NCI-H2227 treated with DMSO at 0.1 percent for 48 hours (cell line): ENCODE measurements around the gene PCDHGB7.
"Not testable (repeated sequence)": the region's sequence is repeated elsewhere in the genome, so short reads cannot be mapped to it uniquely, and the experiment has no call there.

Experiments
- DNase-seq: peaks from one replicate; lab custom pipeline; 2025; lab: John Stamatoyannopoulos, UW

Gene PCDHGB7

DNA sequence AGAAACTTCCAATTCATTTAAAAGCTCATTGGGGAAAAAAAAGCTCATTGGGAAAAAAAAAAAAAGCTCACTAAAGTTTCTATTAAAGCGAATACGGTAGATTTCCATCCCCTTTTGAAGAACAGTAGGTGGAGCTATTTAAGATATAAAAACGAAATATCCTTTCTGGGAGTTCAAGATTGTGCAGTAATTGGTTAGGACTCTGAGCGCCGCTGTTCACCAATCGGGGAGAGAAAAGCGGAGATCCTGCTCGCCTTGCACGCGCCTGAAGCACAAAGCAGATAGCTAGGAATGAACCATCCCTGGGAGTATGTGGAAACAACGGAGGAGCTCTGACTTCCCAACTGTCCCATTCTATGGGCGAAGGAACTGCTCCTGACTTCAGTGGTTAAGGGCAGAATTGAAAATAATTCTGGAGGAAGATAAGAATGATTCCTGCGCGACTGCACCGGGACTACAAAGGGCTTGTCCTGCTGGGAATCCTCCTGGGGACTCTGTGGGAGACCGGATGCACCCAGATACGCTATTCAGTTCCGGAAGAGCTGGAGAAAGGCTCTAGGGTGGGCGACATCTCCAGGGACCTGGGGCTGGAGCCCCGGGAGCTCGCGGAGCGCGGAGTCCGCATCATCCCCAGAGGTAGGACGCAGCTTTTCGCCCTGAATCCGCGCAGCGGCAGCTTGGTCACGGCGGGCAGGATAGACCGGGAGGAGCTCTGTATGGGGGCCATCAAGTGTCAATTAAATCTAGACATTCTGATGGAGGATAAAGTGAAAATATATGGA lies 13.0 kb downstream of the PCDHGB7 start, which contains the start of gene PCDHGA12:
PCDHGA12 (plus strand) TSS at position 176 of the 782 bp plus-strand sequence; CDS start at position 429, 253 bp downstream.
- DNase-seq = no peak

DNA sequence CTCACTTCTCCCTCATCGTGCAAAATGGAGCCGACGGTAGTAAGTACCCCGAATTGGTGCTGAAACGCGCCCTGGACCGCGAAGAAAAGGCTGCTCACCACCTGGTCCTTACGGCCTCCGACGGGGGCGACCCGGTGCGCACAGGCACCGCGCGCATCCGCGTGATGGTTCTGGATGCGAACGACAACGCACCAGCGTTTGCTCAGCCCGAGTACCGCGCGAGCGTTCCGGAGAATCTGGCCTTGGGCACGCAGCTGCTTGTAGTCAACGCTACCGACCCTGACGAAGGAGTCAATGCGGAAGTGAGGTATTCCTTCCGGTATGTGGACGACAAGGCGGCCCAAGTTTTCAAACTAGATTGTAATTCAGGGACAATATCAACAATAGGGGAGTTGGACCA lies 13.8 kb downstream of the PCDHGB7 start:
- DNase-seq = no peak

DNA sequence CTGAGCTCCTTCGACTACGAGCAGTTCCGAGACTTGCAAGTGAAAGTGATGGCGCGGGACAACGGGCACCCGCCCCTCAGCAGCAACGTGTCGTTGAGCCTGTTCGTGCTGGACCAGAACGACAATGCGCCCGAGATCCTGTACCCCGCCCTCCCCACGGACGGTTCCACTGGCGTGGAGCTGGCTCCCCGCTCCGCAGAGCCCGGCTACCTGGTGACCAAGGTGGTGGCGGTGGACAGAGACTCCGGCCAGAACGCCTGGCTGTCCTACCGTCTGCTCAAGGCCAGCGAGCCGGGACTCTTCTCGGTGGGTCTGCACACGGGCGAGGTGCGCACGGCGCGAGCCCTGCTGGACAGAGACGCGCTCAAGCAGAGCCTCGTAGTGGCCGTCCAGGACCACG lies 14.8 kb downstream of the PCDHGB7 start:
- not testable (repeated sequence) for DNase-seq

DNA sequence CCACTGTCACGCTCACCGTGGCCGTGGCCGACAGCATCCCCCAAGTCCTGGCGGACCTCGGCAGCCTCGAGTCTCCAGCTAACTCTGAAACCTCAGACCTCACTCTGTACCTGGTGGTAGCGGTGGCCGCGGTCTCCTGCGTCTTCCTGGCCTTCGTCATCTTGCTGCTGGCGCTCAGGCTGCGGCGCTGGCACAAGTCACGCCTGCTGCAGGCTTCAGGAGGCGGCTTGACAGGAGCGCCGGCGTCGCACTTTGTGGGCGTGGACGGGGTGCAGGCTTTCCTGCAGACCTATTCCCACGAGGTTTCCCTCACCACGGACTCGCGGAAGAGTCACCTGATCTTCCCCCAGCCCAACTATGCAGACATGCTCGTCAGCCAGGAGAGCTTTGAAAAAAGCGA lies 15.2 kb downstream of the PCDHGB7 start:
- not testable (repeated sequence) for DNase-seq

DNA sequence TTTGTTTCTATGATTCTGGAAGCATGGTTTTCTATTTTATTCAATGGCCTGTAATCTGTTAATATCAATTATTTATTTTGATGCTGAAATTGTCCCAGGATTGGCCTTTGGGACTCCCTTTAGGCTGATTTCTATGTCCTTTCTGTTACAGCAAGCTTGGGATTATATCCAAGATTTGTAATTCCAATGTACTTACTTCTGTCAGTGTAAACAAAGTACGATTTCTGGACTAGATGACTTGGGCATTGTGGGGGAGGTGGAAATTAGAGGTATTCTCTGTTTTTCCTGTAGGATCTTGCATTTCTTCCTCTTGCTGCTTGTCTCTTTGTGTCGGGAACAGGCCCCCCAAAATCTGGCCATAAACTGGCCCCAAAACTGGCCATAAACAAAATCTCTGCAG lies 16.5 kb downstream of the PCDHGB7 start:
- no peak for DNase-seq

DNA sequence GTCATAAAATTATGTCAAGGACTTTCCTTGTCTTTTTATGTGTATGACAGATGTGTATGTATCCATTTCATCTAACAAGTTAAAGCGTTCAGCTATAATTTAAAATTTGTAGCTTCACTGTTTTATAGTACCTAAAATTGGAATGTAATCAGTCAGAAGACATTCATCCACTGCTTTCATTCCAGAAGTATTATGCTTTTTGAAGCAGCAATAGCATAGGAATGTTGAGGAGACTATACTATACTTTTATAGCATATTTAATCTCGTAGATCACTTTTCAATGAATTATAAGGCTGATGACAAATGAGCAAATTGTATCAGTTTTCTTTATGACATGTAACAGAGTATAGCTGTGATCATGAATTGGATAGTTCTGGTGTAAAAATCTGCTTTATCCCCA lies 19.7 kb downstream of the PCDHGB7 start:
- DNase-seq = no peak

DNA sequence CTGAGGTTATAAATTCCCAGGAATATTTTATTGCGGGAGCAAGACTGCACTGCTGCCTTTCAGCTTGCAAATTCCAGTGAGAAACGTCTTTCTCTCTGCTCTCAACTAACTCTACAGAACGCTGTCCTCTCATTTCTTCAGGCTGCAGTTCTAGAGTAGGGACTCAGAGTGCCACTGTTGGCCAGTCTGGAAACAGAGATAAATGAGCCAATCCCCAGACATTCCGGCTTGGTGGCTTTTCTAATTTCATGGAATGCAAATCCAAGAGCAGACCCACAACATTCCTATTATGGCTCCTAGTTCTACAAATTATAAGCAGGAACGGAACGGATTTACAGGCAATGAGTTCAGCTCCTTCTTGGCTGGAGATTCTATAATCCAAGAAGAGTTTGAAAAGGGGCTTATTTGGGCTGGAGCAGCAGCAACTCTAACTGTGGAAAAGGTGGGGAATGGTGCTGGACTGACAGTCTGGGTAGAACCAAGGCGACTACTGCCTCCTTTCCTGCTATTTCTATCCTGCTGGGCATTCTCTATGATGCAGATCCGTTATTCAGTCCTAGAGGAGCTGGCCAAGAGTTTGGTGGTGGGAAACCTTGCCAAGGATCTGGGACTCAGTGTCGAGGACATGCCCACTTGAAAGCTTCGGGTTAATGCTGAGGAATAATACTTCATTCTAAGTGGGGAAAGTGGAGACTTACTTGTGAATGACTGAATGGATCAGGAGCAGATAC lies 22.1 kb downstream of the PCDHGB7 start:
- no peak for DNase-seq

DNA sequence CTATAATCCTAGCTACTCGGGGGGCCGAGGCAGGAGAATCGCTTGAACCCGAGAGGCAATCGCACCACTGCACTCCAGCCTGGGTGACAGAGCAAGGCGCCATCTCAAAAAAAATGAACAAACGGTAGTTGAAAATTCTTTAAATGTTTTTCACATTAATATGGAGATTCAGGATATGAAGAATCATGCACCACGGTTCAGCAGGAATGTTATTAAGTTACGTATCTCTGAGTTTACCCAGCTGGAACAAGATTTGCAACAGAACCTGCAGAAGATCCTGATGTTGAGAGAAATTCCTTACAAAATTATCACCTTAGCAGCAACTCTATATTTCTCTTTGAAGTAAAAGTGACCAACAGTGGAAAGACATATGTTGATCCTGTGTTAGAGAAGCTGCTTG lies 22.9 kb downstream of the PCDHGB7 start:
- no peak for DNase-seq

DNA sequence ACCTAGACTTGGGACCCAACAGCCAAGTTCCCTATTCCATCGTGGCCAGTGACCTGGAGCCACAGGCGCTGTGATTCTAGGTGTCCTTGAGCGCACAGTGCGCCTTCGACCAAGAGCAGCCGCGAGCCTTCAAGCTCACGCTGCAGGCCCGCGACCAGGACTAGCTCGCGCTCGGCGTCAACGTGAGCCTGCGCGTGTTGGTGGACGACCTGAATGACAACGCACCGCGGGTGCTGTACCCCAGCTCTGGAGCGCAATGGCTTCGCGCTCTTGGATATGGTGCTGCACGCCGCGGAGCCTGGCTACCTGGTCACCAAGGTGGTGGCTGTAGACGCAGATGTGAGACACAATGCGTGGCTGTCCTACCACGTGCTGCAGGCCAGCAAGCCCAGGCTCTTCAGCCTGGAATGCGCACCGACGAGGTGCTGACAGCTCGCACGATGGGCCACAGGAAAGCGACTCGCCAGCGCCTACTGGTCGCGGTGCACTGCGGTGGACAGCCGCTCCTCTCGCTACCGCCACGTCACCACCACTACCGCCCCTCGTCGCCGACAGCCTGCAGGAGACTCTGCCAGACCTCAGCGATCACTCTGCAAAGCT lies 24.2 kb downstream of the PCDHGB7 start:
- DNase-seq = no peak

DNA sequence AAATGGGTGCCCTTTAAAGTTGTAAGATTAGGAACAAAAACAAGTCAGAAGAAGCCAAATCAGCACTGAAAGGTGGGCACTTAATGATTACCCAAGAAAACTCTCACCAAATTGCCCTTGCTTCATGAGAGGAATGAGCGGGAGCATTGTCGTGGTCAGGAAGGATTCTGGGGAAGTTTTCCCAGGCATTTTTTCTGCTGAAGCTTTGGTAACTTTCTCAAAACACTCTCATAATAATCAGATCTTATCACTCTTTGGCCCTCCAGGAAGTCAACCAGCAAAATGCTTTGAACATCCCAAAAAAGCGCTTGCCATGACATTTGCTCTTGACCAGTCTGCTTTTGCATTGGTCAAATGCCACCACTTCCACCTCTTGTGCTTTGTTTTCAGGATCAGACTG lies 47.9 kb downstream of the PCDHGB7 start:
- DNase-seq = no peak
